Activated naive CD8-positive, alpha-beta T cell treated with anti-CD3 and anti-CD28 coated beads, Interleukin-2, amount 50 U/mL, for 24 hours (primary cell): ENCODE measurements around the gene MKLN1.

Source experiments
- ATAC-seq: fragments of 150-1000 bp; cut with Tn5 transposase; one replicate; pipeline ENCODE4 v1.10.0; 2021
- DNase-seq: peaks from one replicate; pipeline ENCODE4 v3.0.0; 2021
- H3K27ac Mint-ChIP-seq: one replicate; pipeline ENCODE4 v1.8.0; 2021; ENCODE audit warnings: mild to moderate bottlenecking, mixed read lengths
- H3K27me3 Mint-ChIP-seq: one replicate; pipeline ENCODE4 v1.8.0; 2021; ENCODE audit warnings: mixed read lengths
- H3K36me3 Mint-ChIP-seq: one replicate; pipeline ENCODE4 v1.8.0; 2021; ENCODE audit warnings: low read depth, mixed read lengths
- H3K4me1 Mint-ChIP-seq: one replicate; pipeline ENCODE4 v1.8.0; 2021; ENCODE audit warnings: mixed read lengths
- H3K4me3 Mint-ChIP-seq: one replicate; pipeline ENCODE4 v1.8.0; 2021; ENCODE audit warnings: mild to moderate bottlenecking, moderate library complexity, mixed read lengths
- H3K9me3 Mint-ChIP-seq: one replicate; pipeline ENCODE4 v1.8.0; 2021; ENCODE audit warnings: mixed read lengths

The MKLN1 gene

GRCh38 chr7:131327626-131328376 is at the start of gene MKLN1:
TSS of gene MKLN1 (plus strand) at chr7:131327876. CDS start at chr7:131327900, 24 bp downstream.
- Mint-ChIP-seq H3K9me3 (no peaks in the 10 kb centered on the region), H3K4me3 (peak within 1 kb of the TSS; percentile 96), H3K27ac (peak within 1 kb of the TSS; percentile 97), H3K4me1 (peaks cover 60% of the 10 kb centered on the region), H3K36me3 (peaks cover 5% of the 10 kb centered on the region), H3K27me3 (no peaks in the 10 kb centered on the region)
- ATAC-seq, result peak; percentile 92
- peak; percentile 93 for DNase-seq

DNA sequence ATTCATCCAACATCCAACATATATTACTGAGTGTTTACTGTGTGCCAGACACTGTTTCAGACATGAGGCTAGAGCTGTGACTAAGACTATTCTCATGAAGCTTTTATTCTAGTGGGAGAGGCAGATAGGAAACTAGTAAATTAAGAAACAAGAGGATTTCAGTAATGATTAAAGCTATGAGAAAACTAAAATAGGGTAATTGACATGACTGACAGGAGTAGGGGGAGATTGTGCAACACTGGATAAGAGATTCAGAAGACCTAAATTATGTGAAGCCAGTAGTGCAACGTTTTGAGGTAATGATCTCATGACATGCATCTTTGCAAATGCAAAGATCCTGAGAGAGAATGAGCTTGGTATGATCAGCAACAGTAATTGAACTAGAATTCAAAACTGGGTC is 48.6 kb upstream of the MKLN1 start:
- no peaks in the 10 kb centered on the region for H3K36me3 Mint-ChIP-seq
- H3K4me1 Mint-ChIP-seq, result no peaks in the 10 kb centered on the region
- H3K4me3 Mint-ChIP-seq, result no peak overlapping the region
- no peaks in the 10 kb centered on the region for H3K27me3 Mint-ChIP-seq
- H3K9me3 Mint-ChIP-seq, result no peaks in the 10 kb centered on the region
- no peak overlapping the region for H3K27ac Mint-ChIP-seq
- ATAC-seq, result no peak
- no peak for DNase-seq

- H3K9me3 Mint-ChIP-seq, result no peaks in the 10 kb centered on the region
- no peak for ATAC-seq
- no peaks in the 10 kb centered on the region for H3K27me3 Mint-ChIP-seq
- H3K4me1 Mint-ChIP-seq, result no peaks in the 10 kb centered on the region
- H3K36me3 Mint-ChIP-seq, result no peaks in the 10 kb centered on the region
- no peak for DNase-seq
- H3K27ac Mint-ChIP-seq, result no peak overlapping the region
- H3K4me3 Mint-ChIP-seq, result no peak overlapping the region
Observed at GRCh38 chr7:131281266-131282048, 46.2 kb upstream of the MKLN1 start.

GRCh38 chr7:131284702-131285419 is 42.8 kb upstream of the MKLN1 start:
- Mint-ChIP-seq H3K27me3 (no peaks in the 10 kb centered on the region), H3K4me3 (no peak overlapping the region), H3K9me3 (no peaks in the 10 kb centered on the region), H3K4me1 (no peaks in the 10 kb centered on the region), H3K27ac (no peak overlapping the region), H3K36me3 (no peaks in the 10 kb centered on the region)
- no peak for ATAC-seq
- no peak for DNase-seq

DNA sequence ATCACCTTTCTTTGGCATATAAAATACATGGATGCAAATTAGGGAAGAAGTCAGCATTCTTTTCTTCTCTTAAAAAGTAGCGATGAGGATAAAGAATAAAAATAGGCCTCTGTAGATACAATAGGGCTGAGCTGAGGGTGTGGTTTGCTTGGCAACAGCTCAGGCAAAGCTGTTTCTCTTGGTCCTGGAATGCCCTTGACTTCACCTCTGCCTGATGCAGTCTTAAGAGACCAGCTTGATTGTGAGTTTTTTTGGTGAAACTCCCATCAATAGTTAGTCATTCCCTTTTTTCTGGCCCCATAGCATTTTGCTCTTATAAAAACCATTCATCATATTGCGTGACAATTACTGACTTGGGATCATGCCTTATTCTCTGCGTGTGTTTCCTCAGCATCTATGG is 42.1 kb upstream of the MKLN1 start:
- Mint-ChIP-seq H3K36me3 (no peaks in the 10 kb centered on the region), H3K4me3 (no peak overlapping the region)

DNA sequence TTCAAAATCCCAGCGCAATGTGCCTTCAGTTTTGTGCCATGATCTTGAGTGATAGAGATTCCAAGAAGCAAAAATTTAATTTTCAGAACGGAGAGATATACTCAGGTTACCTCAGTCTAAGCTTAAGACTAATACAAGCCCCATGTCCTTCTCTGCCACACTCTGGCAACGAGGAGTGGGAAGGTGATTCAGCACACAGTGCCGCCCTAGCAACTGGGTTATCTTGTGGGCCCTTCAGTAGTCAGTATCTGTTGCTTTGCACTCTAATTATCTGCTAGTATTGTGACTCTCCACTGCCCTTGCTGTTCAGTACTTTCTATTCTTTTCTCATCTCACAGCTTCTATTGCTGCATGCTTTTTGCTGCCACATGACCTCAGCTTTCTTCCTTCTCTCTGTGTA is 39.2 kb upstream of the MKLN1 start:
- Mint-ChIP-seq H3K27me3 (peaks cover 2% of the 10 kb centered on the region), H3K4me1 (no peaks in the 10 kb centered on the region), H3K9me3 (no peaks in the 10 kb centered on the region), H3K4me3 (no peak overlapping the region), H3K27ac (no peak overlapping the region), H3K36me3 (no peaks in the 10 kb centered on the region)
- no peak for ATAC-seq
- DNase-seq, result no peak

More for the DNA sequence above, 42.1 kb upstream of the MKLN1 start:
- Mint-ChIP-seq H3K27me3 (peaks cover under 1% of the 10 kb centered on the region), H3K4me1 (no peaks in the 10 kb centered on the region), H3K27ac (no peak overlapping the region), H3K9me3 (no peaks in the 10 kb centered on the region)
- no peak for DNase-seq
- no peak for ATAC-seq

DNA sequence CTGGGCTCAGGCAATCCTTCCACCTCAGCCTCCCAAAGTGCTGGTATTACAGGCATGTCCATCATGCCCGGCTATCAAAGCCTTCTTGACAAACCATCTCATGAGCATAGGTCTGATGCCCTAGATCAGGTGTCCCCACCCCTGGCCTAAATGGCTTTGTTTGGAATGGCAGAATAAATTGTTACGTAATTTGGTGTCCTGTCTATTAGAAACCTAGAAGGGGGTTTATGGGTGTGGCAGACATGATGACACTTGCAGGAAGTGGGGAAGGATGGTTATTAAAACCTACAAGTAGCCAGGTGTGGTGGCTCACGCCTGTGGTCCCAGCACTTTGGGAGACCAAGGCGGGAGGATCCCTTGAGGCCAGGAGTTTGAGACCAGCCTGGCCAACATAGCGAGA is 38.6 kb upstream of the MKLN1 start:
- H3K4me3 Mint-ChIP-seq, result no peak overlapping the region
- ATAC-seq, result no peak
- H3K4me1 Mint-ChIP-seq, result no peaks in the 10 kb centered on the region
- no peak for DNase-seq
- H3K27me3 Mint-ChIP-seq, result peaks cover 2% of the 10 kb centered on the region
- no peaks in the 10 kb centered on the region for H3K36me3 Mint-ChIP-seq
- H3K27ac Mint-ChIP-seq, result no peak overlapping the region
- H3K9me3 Mint-ChIP-seq, result no peaks in the 10 kb centered on the region

DNA sequence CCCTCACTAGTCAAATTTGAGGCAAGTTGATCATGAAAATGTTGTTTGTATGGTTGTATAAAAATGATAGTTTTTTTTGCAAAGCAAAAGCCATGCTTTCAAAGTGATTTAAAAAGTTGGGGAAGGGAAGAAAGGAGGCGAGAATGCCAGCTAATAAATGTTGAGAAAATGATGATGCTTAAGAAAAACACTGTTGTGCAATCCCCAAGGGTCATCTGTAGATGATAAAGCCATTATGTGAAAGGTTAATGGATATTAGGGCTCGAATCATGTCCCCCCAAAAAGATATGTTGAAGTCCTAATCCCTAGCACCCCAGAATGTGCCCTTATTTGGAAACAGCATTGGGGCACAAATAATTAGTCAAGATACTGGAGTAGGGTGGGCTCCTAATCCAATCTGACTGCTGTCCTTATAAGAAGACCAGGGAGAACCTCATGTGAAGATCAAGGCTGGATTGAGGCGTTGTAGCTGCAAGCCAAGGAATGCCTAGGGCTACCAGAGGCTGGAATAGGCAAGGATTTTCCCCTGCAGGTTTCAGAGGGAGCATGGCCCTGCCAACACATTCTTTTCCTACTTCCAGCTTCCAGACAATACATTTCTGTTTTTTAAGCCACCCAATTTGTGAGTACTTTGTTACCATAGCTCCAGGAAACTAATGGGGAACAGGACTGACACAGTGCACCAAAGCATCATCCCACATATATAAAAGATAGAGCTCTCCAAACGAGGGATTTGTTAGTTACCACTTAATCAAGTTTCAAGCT is 35.4 kb upstream of the MKLN1 start:
- no peak overlapping the region for H3K27ac Mint-ChIP-seq
- H3K27me3 Mint-ChIP-seq, result peaks cover 5% of the 10 kb centered on the region
- H3K4me3 Mint-ChIP-seq, result no peak overlapping the region
- no peaks in the 10 kb centered on the region for H3K4me1 Mint-ChIP-seq
- no peaks in the 10 kb centered on the region for H3K9me3 Mint-ChIP-seq
- ATAC-seq, result no peak
- no peaks in the 10 kb centered on the region for H3K36me3 Mint-ChIP-seq
- DNase-seq, result no peak

GRCh38 chr7:131293018-131293417 is 34.7 kb upstream of the MKLN1 start:
- no peak for DNase-seq
- no peaks in the 10 kb centered on the region for H3K9me3 Mint-ChIP-seq
- no peak overlapping the region for H3K4me3 Mint-ChIP-seq

DNA sequence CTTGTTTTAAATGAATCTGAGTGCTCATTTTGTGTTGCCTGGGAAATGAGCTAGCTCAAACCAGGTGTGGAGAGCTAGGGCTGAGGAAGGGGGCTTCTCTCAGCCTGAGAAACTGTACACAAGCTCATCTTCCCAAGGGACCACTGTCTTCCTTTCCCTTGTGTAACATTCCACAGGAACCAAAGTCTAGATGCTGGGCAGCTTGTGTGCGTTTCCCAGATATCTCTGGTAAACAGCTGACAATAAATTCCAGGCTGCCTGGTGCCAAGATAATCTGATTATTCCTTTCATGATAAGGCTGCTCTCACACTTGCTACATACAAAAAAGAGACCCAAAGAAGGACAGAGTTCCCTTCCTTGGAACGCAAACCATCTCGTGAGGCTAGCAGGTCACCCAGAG is 33.1 kb upstream of the MKLN1 start:
- no peaks in the 10 kb centered on the region for H3K9me3 Mint-ChIP-seq
- H3K4me3 Mint-ChIP-seq, result no peak overlapping the region
- no peak for DNase-seq
- H3K27me3 Mint-ChIP-seq, result peaks cover 5% of the 10 kb centered on the region
- ATAC-seq, result no peak
- H3K36me3 Mint-ChIP-seq, result no peaks in the 10 kb centered on the region
- no peak overlapping the region for H3K27ac Mint-ChIP-seq
- H3K4me1 Mint-ChIP-seq, result no peaks in the 10 kb centered on the region

More at GRCh38 chr7:131293018-131293417, 34.7 kb upstream of the MKLN1 start:
- Mint-ChIP-seq H3K4me1 (no peaks in the 10 kb centered on the region), H3K27me3 (peaks cover 5% of the 10 kb centered on the region), H3K36me3 (no peaks in the 10 kb centered on the region), H3K27ac (no peak overlapping the region)
- ATAC-seq, result no peak

- Mint-ChIP-seq H3K4me1 (no peaks in the 10 kb centered on the region), H3K27me3 (peaks cover 3% of the 10 kb centered on the region), H3K4me3 (no peak overlapping the region), H3K27ac (no peak overlapping the region), H3K9me3 (no peaks in the 10 kb centered on the region), H3K36me3 (no peaks in the 10 kb centered on the region)
- DNase-seq (no peak), ATAC-seq (no peak)
Observed at GRCh38 chr7:131298608-131298992, 29.1 kb upstream of the MKLN1 start.

GRCh38 chr7:131299074-131299473 is 28.6 kb upstream of the MKLN1 start:
- H3K36me3 Mint-ChIP-seq, result no peaks in the 10 kb centered on the region
- DNase-seq (no peak), ATAC-seq (no peak)
- H3K27me3 Mint-ChIP-seq, result peaks cover 3% of the 10 kb centered on the region
- H3K9me3 Mint-ChIP-seq, result no peaks in the 10 kb centered on the region
- H3K4me1 Mint-ChIP-seq, result no peaks in the 10 kb centered on the region
- no peak overlapping the region for H3K4me3 Mint-ChIP-seq
- H3K27ac Mint-ChIP-seq, result no peak overlapping the region

GRCh38 chr7:131300078-131300477 is 27.6 kb upstream of the MKLN1 start:
- Mint-ChIP-seq H3K4me1 (no peaks in the 10 kb centered on the region), H3K9me3 (no peaks in the 10 kb centered on the region), H3K27ac (no peak overlapping the region)

More at GRCh38 chr7:131300078-131300477, 27.6 kb upstream of the MKLN1 start:
- no peak for ATAC-seq
- H3K27me3 Mint-ChIP-seq, result no peaks in the 10 kb centered on the region
- DNase-seq, result no peak
- no peak overlapping the region for H3K4me3 Mint-ChIP-seq
- H3K36me3 Mint-ChIP-seq, result no peaks in the 10 kb centered on the region
